GM13976 (cell line): ENCODE results near the gene MTREX.
A peak's percentile ranks its signal among the peaks of the same experiment; 100 is the strongest.

ENCODE experiments used
- DNase-seq: peaks from one replicate; pipeline ENCODE4 v3.0.0; 2012; ENCODE audit warnings: low spot score
- CTCF ChIP-seq: IDR thresholded peaks from 2 replicates; pipeline ENCODE4 v1.5.1; 2012; ENCODE audit warnings: borderline replicate concordance, mild to moderate bottlenecking; ENCODE audit not compliant: insufficient read depth; ENCODE audit errors: extremely low read depth, missing control alignments, control extremely low read depth
- in situ Hi-C: fragments of 300-500 bp; cut with MboI; formaldehyde crosslinking; loops from one replicate; pipeline ENCODE4 v1.12.0; 2022; ENCODE audit warnings: low sequenced_read_pairs, mixed read lengths, inconsistent platforms; ENCODE audit not compliant: unreplicated experiment

Gene MTREX

GRCh38 chr5:55347786-55348185 lies 40.0 kb downstream of the MTREX start:
- in situ Hi-C loops = loop anchor here (25.0 kb wide), 1 partner anchor 340 kb away; no protein-coding TSS in a partner anchor
- no peak for DNase-seq
- no peak for TF ChIP-seq CTCF

- in situ Hi-C loops = no loop called here
- no peak for DNase-seq
- TF ChIP-seq CTCF = no peak
Observed at GRCh38 chr5:55350754-55351153, 43.0 kb downstream of the MTREX start.

- DNase-seq = no peak
- in situ Hi-C loops = no loop called here
- TF ChIP-seq CTCF = no peak
Observed at GRCh38 chr5:55356896-55357295, 49.1 kb downstream of the MTREX start.

GRCh38 chr5:55360190-55360589 lies 52.4 kb downstream of the MTREX start:
- in situ Hi-C loops = no loop called here
- DNase-seq = no peak
- no peak for TF ChIP-seq CTCF

GRCh38 chr5:55363856-55364255 lies 56.1 kb downstream of the MTREX start:
- DNase-seq = no peak
- in situ Hi-C loops = no loop called here
- no peak for TF ChIP-seq CTCF

- DNase-seq = peak; percentile 47
- in situ Hi-C loops = no loop called here
- TF ChIP-seq CTCF = no peak
Observed at GRCh38 chr5:55364537-55365055, 56.8 kb downstream of the MTREX start.
